Measurements from ENCODE around the gene GALNTL6. TPM values are rescaled to one million over a fixed set of nuclear protein-coding genes. Genes with fewer than 3 reads are reported as not detected.

GALNTL6 gene
- total RNA-seq, 1 experiment from 2014 or later = not detected

DNA sequence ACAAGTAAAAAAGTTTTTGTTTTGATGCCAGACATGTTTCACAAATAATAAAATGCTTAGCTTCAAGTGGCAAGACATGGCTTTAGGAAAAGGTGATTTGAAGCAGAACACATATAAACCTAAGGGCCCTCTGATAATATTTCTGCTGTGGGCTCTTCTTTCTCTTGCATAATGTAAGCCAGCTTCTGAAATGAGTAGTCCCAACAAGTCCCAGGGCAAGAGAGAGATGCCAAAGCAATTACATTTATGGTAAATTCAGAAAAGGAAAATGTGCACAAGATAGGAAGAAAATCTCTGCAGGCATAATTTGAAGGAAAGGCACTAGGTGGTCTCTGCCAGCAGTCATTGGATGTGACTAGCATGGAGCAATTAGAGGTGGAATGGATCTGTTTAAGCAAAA, 1184.7 kb downstream of the GALNTL6 start:
- Histone ChIP-seq H3K4me2 (ENCODE audit: low read length) (no peak overlapping the region), H3K27ac (ENCODE audit: low read depth, low read length) (no peak overlapping the region)
- no TSS peak for BruUV-seq (replicated peaks)

More for the DNA sequence above, 1184.7 kb downstream of the GALNTL6 start:
- H4K20me1 ChIP-seq (ENCODE audit: insufficient read depth) = no peaks in the 10 kb centered on the region
- ATAC-seq (no peak), DNase-seq (ENCODE audit: low read depth, low spot score) (no peak)
- H3K9me3 ChIP-seq (ENCODE audit: control insufficient read depth in 1 of 2, insufficient read depth in 1 of 2, low read depth in 1 of 2, low read length in 2 of 2) = no peaks in the 10 kb centered on the region
- no peaks in the 10 kb centered on the region for H3K36me3 ChIP-seq (ENCODE audit: control insufficient read depth in 1 of 2, insufficient read depth in 2 of 2, low read length in 2 of 2)
- H3K9me2 ChIP-seq (ENCODE audit: insufficient read depth) = no peaks in the 10 kb centered on the region
- ChIA-PET RAD21 (ENCODE audit: low non-redundant PET in 1 of 2, low total read pairs in 2 of 2, uncharacterized antibody in 2 of 2, unreplicated experiment in 2 of 2) (no interaction called here), POLR2A (interaction anchor here (1.7 kb wide), 1 partner anchor 337 kb away, joined by 3 read pairs; no protein-coding TSS in a partner anchor), CTCF (interaction anchor here (1.1 kb wide), 1 partner anchor 16 kb away, joined by 5 read pairs; no protein-coding TSS in a partner anchor)
- H3K27me3 ChIP-seq (ENCODE audit: insufficient read depth, low read length) = no peaks in the 10 kb centered on the region
- no peak overlapping the region for H3K4me3 ChIP-seq (replicated peaks in 1 of 2; ENCODE audit: low read depth in 1 of 2, low read length in 2 of 2)
- TF ChIP-seq YY1 (IDR thresholded peaks at IDR 0.05; ENCODE audit: extremely low read depth, insufficient replicate concordance, low read depth, low read length) = no peak
- TF ChIP-seq JUND (IDR thresholded peaks at IDR 0.05) = no peak
- no peak for TF ChIP-seq MAX (IDR thresholded peaks at IDR 0.05)
- TF ChIP-seq ELF1 (IDR thresholded peaks at IDR 0.05; ENCODE audit: borderline replicate concordance, low read depth) = no peak
- TF ChIP-seq, protein P1, sequence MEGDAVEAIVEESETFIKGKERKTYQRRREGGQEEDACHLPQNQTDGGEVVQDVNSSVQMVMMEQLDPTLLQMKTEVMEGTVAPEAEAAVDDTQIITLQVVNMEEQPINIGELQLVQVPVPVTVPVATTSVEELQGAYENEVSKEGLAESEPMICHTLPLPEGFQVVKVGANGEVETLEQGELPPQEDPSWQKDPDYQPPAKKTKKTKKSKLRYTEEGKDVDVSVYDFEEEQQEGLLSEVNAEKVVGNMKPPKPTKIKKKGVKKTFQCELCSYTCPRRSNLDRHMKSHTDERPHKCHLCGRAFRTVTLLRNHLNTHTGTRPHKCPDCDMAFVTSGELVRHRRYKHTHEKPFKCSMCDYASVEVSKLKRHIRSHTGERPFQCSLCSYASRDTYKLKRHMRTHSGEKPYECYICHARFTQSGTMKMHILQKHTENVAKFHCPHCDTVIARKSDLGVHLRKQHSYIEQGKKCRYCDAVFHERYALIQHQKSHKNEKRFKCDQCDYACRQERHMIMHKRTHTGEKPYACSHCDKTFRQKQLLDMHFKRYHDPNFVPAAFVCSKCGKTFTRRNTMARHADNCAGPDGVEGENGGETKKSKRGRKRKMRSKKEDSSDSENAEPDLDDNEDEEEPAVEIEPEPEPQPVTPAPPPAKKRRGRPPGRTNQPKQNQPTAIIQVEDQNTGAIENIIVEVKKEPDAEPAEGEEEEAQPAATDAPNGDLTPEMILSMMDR (IDR thresholded peaks at IDR 0.05 in 2 of 3, conservative IDR thresholded peaks at IDR 0.05 in 1 of 3; ENCODE audit: borderline replicate concordance in 1 of 3, insufficient read depth in 1 of 3, low read depth in 2 of 3, low read length in 2 of 3) = no peak
- no peak for TF ChIP-seq FOSL1 (IDR thresholded peaks at IDR 0.05; ENCODE audit: low read depth)
- TF ChIP-seq, protein P2, sequence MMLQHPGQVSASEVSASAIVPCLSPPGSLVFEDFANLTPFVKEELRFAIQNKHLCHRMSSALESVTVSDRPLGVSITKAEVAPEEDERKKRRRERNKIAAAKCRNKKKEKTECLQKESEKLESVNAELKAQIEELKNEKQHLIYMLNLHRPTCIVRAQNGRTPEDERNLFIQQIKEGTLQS (IDR thresholded peaks at IDR 0.05) = no peak
- TF ChIP-seq RAD21 (IDR thresholded peaks at IDR 0.05; ENCODE audit: low read depth) = no peak
- no peak for TF ChIP-seq EZH2phosphoT487 (IDR thresholded peaks at IDR 0.05; ENCODE audit: borderline replicate concordance)
- no peak for TF ChIP-seq SP1 (IDR thresholded peaks at IDR 0.05; ENCODE audit: low read depth)
- TF ChIP-seq CEBPB (IDR thresholded peaks at IDR 0.05; ENCODE audit: low read depth) = no peak
- TF ChIP-seq EZH2 (IDR thresholded peaks at IDR 0.05) = no peak
- no peak for TF ChIP-seq TCF7L2 (IDR thresholded peaks at IDR 0.05; ENCODE audit: borderline replicate concordance, extremely low read depth, insufficient read depth, insufficient read length)
- TF ChIP-seq REST (IDR thresholded peaks at IDR 0.05; ENCODE audit: low read depth) = no peak
- TF ChIP-seq ZFX (IDR thresholded peaks at IDR 0.05) = no peak
- TF ChIP-seq SRF (IDR thresholded peaks at IDR 0.05; ENCODE audit: low read depth) = no peak
- TF ChIP-seq SIN3A (IDR thresholded peaks at IDR 0.05; ENCODE audit: low read depth) = no peak
- no peak for TF ChIP-seq ZNF274 (IDR thresholded peaks at IDR 0.05; ENCODE audit: low read depth, low read length)
- peaks cover 2 to 20% of the 10 kb centered on the region in 2 experiments; a peak in 3 of 4 replicates for H3K4me1 ChIP-seq (ENCODE audit: control insufficient read depth in 1 of 2, insufficient read depth in 2 of 2, low read length in 2 of 2)
- no peak overlapping the region for H3K9ac ChIP-seq (ENCODE audit: low read length)
- intact Hi-C loops (cut with micrococcal nuclease) = no loop called here
- no peaks in the 10 kb centered on the region for H3K79me2 ChIP-seq (ENCODE audit: insufficient read depth, low read length)
- H2AFZ ChIP-seq (ENCODE audit: low read depth, low read length, poor library complexity, severe bottlenecking) = peak overlapping the region; percentile 71
